Measurements from ENCODE around the gene ZNF43. TPM values are rescaled to one million over a fixed set of nuclear protein-coding genes. Genes with fewer than 3 reads are reported as not detected.
"Not testable (repeated sequence)": the region's sequence is repeated elsewhere in the genome, so short reads cannot be mapped to it uniquely, and the experiment has no call there.

The ZNF43 gene
- total and polyA plus RNA-seq, 8 donors = 3.6 to 13.3 (median 6.8) TPM

DNA sequence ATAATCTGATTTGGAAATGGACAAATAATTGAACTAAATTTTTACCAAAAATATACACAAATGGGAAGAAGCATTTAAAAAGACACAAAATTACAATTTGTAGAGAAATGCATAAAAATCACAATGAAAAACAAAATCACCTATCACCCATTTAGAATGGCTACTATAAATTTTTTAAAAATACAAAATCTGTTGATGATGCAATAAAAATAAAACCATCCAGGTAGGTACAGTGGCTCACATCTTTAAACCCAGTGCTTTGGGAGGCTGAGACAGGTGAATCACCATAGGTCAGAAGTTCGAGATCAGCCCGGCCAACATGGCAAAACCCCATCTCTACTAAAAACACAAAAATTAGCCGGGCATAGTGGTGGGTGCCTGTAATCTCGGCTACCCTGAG lies 23.5 kb downstream of the ZNF43 start:
- Histone ChIP-seq H3K4me1 (no peaks in the 10 kb centered on the region), H3K4me3 (no peak overlapping the region), H3K36me3 (peaks cover 6 to 82% (median 40%) of the 10 kb centered on the region in 3 donors), H3K27ac (no peak overlapping the region), H3K27me3 (no peaks in the 10 kb centered on the region), H3K9me3 (peaks cover 0 to 10% (median 6%) of the 10 kb centered on the region in 4 donors)
- intact Hi-C loops (cut with DNase I) = no loop called here
- DNase-seq (no peak), FAIRE-seq (no peak), ATAC-seq (no peak)
- WGBS, 2 donors = 97 to 100% methylated on average over 4 of the region's 4 CpGs
- TF ChIP-seq, protein P1, sequence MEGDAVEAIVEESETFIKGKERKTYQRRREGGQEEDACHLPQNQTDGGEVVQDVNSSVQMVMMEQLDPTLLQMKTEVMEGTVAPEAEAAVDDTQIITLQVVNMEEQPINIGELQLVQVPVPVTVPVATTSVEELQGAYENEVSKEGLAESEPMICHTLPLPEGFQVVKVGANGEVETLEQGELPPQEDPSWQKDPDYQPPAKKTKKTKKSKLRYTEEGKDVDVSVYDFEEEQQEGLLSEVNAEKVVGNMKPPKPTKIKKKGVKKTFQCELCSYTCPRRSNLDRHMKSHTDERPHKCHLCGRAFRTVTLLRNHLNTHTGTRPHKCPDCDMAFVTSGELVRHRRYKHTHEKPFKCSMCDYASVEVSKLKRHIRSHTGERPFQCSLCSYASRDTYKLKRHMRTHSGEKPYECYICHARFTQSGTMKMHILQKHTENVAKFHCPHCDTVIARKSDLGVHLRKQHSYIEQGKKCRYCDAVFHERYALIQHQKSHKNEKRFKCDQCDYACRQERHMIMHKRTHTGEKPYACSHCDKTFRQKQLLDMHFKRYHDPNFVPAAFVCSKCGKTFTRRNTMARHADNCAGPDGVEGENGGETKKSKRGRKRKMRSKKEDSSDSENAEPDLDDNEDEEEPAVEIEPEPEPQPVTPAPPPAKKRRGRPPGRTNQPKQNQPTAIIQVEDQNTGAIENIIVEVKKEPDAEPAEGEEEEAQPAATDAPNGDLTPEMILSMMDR (IDR thresholded peaks at IDR 0.05) = no peak

DNA sequence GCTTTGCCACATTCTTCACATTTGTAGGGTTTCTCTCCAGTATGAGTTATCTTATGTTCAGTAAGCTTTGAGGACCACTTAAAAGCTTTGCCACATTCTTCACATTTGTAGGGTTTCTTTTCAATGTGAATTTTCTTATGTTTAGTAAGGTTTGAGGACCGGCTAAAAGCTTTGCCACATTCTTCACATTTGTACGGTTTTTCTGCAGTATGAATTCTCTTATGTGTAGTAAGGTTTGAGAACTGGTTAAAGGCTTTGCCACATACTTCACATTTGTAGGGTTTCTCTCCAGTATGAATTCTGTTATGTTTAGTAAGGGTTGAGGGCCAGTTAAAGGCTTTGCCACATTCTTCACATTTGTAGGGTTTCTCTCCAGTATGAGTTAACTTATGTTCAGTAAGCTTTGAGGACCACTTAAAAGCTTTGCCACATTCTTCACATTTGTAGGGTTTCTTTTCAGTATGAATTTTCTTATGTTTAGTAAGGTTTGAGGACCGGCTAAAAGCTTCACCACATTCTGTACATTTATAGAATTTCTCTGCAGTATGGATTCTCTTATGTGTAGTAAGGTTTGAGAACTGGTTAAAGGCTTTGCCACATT lies 27.5 kb downstream of the ZNF43 start:
- H3K4me1 ChIP-seq; DNase-seq; H3K4me3 ChIP-seq; ATAC-seq; FAIRE-seq; intact Hi-C loops (cut with DNase I); H3K27me3 ChIP-seq; H3K27ac ChIP-seq: not testable (repeated sequence)
- peaks cover 6 to 53% (median 30%) of the 10 kb centered on the region in 3 donors for H3K36me3 ChIP-seq
- peaks cover 0 to 12% (median 6%) of the 10 kb centered on the region in 4 donors for H3K9me3 ChIP-seq
- WGBS, 2 donors = 96 to 100% methylated on average over 3 of the region's 3 CpGs

DNA sequence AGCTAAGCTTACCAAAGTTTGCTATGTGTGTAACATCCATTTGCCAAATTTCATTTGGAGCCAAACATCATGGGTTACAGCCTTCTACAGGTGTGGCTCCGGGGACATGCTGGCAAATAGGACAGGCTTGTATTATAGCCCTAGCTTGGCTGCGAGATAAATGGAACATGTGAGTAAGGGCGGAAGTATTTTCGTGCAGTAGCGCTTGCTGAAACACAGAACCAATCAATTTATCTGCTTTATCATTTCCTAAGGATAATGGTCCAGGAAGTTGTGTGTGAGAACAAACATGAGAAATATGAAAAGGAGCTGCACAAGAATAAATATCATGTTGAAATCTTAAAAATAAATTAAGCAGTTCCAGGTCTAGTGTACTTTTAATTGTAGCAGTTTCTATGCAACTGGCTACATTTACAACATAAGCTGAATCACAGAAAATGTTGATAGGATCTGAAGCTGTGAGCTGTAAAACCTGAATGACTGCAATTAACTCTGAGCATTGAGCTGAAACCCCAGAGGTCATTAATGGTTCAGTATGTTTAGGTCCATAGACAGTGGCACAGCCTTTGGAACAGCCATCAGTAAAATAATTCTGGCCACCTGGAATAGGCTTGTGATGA lies 46.4 kb downstream of the ZNF43 start:
- intact Hi-C loops (cut with DNase I) = no loop called here
- FAIRE-seq = no peak

DNA sequence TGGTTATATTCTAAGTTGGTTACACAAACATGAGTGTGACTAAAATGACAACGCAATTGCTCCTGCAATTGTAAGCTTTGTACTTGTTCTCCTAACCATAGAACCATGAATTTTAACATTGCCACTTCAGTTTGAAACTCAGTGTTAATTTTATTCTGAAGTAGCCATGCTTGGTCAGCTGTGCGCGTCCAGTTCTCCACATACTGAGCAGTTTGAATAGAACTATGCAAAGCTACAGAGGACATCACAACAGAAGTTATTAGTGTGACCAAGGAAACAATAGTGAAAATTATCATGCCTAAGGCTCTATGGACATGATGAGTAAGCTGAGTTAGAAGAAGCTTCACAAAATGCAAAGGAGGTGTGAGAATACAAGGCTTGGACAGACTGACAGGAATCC lies 49.0 kb downstream of the ZNF43 start:
- FAIRE-seq (no peak), DNase-seq (no peak), ATAC-seq (no peak)
- Histone ChIP-seq H3K27ac (no peak overlapping the region), H3K4me3 (no peak overlapping the region), H3K4me1 (no peaks in the 10 kb centered on the region), H3K27me3 (no peaks in the 10 kb centered on the region), H3K36me3 (no peaks in the 10 kb centered on the region), H3K9me3 (no peaks in the 10 kb centered on the region)
- TF ChIP-seq, protein P1 (IDR thresholded peaks at IDR 0.05) = no peak
- 84 to 90% methylated on average over 3 of the region's 3 CpGs for WGBS, 2 donors
- intact Hi-C loops (cut with DNase I) = no loop called here

More for the DNA sequence above, 46.4 kb downstream of the ZNF43 start:
- WGBS, 2 donors = 64 to 65% methylated on average over 5 of the region's 5 CpGs
- DNase-seq (no peak), ATAC-seq (no peak)
- no peak overlapping the region for H3K27ac ChIP-seq
- TF ChIP-seq, protein P1 (IDR thresholded peaks at IDR 0.05) = no peak
- no peaks in the 10 kb centered on the region for H3K36me3 ChIP-seq
- H3K4me3 ChIP-seq = no peak overlapping the region
- no peaks in the 10 kb centered on the region for H3K27me3 ChIP-seq
- no peaks in the 10 kb centered on the region for H3K9me3 ChIP-seq
- H3K4me1 ChIP-seq = no peaks in the 10 kb centered on the region

DNA sequence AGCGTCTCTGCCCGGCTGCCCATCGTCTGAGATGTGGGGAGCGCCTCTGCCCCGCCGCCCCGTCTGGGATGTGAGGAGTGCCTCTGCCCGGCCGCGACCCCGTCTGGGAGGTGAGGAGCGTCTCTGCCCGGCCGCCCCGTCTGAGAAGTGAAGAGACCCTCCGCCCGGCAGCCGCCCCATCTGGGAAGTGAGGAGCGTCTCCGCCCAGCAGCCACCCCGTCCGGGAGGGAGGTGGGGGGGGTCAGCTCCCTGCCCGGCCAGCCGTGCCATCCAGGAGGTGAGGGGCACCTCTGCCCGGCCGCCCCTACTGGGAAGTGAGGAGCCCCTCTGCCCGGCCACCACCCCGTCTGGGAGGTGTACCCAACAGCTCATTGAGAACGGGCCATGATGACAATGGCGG lies 60.2 kb downstream of the ZNF43 start:
- intact Hi-C loops (cut with DNase I); ATAC-seq: not testable (repeated sequence)
- 92 to 97% methylated on average over 23 to 26 of the region's 30 CpGs for WGBS, 2 donors

More for the DNA sequence above, 60.2 kb downstream of the ZNF43 start:
- not testable (repeated sequence) for H3K4me3 ChIP-seq, DNase-seq, H3K9me3 ChIP-seq, H3K27ac ChIP-seq, H3K36me3 ChIP-seq, FAIRE-seq, H3K4me1 ChIP-seq, H3K27me3 ChIP-seq

Measured in pancreas (tissue), 10 donors.